Glutamatergic neuron (in vitro differentiated cells): ENCODE data around the gene SERPINI2. TPM values are rescaled to one million over a fixed set of nuclear protein-coding genes. Genes with fewer than 3 reads are reported as not detected.
A peak's percentile ranks its signal among the peaks of the same experiment; 100 is the strongest.
"Not testable (repeated sequence)": the region's sequence is repeated elsewhere in the genome, so short reads cannot be mapped to it uniquely, and the experiment has no call there.

Experiments
- DNase-seq: peaks from one replicate; pipeline ENCODE4 v3.0.0; 2022
- H3K27ac Mint-ChIP-seq: one replicate; pipeline ENCODE4 v1.8.0; 2020; ENCODE audit warnings: mild to moderate bottlenecking, mixed read lengths, inconsistent platforms; ENCODE audit not compliant: unreplicated experiment
- H3K27me3 Mint-ChIP-seq: one replicate; pipeline ENCODE4 v1.8.0; 2020; ENCODE audit warnings: mild to moderate bottlenecking, moderate library complexity, mixed read lengths, inconsistent platforms; ENCODE audit not compliant: unreplicated experiment
- H3K36me3 Mint-ChIP-seq: one replicate; pipeline ENCODE4 v1.8.0; 2020; ENCODE audit warnings: mild to moderate bottlenecking, mixed read lengths, inconsistent platforms; ENCODE audit not compliant: unreplicated experiment
- H3K4me1 Mint-ChIP-seq: one replicate; pipeline ENCODE4 v1.8.0; 2020; ENCODE audit warnings: mild to moderate bottlenecking, low read depth, mixed read lengths, inconsistent platforms; ENCODE audit not compliant: unreplicated experiment
- H3K4me3 Mint-ChIP-seq: one replicate; pipeline ENCODE4 v1.8.0; 2020; ENCODE audit warnings: mild to moderate bottlenecking, mixed read lengths, inconsistent platforms; ENCODE audit not compliant: unreplicated experiment
- H3K9me3 Mint-ChIP-seq: one replicate; pipeline ENCODE4 v1.8.0; 2020; ENCODE audit warnings: mild to moderate bottlenecking, moderate library complexity, mixed read lengths, inconsistent platforms; ENCODE audit not compliant: unreplicated experiment
- total RNA-seq: library from RNA; stranded (reverse); fragmentation: NEBNext Ultra II Directional; extraction: Animal tissue kit (Norgen Biotek cat#: 25700); gene quantifications from one replicate; pipeline ENCODE4 v1.2.1, GENCODE V29; 2021; ENCODE audit not compliant: unreplicated experiment
- TF ChIP-seq, protein P1 (sequence below): fragments of 200-600 bp; sonication (generic); IDR thresholded peaks from one replicate; pipeline ENCODE4 v1.5.0; 2021; ENCODE audit not compliant: partially characterized antibody, unreplicated experiment

Gene SERPINI2
- total RNA-seq, 1 donor from 2014 or later, result not detected

DNA sequence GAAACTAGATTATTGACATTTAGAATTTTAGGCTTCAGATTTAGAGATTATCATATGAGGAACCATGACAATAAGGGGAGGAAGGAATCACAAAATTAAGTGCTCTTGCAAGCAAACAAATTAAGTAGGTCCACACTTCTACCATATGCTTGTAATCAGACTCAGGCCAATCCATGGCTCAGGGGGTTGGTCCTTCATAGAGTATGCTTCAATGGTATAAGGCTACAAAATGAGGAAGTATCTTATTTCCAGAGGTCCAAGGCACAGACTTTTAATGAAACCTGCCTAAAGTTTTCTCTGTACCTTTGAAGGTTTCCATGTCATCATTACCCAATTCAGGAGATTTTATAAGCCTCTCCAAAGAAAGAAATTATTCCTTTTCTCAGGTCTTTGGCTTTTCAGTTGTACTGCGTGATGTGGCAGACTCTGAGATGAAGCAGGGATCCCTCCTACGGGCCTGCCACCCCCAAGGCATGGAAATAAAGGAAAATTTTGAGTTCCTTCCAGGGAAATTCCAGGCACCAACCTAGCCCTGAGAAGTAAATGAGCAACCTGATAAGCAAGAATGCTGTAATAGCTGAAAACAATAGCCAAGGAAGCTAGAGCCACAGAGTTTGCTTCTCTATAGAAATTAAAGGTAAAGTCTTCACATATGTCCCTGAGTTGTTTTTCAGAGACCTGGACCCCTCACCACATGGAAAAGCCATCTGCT lies 36.3 kb downstream of the SERPINI2 start:
- H3K9me3 Mint-ChIP-seq, result peaks cover 2% of the 10 kb centered on the region
- no peak overlapping the region for H3K4me3 Mint-ChIP-seq
- no peaks in the 10 kb centered on the region for H3K36me3 Mint-ChIP-seq
- H3K27me3 Mint-ChIP-seq, result no peaks in the 10 kb centered on the region
- TF ChIP-seq, protein P1, sequence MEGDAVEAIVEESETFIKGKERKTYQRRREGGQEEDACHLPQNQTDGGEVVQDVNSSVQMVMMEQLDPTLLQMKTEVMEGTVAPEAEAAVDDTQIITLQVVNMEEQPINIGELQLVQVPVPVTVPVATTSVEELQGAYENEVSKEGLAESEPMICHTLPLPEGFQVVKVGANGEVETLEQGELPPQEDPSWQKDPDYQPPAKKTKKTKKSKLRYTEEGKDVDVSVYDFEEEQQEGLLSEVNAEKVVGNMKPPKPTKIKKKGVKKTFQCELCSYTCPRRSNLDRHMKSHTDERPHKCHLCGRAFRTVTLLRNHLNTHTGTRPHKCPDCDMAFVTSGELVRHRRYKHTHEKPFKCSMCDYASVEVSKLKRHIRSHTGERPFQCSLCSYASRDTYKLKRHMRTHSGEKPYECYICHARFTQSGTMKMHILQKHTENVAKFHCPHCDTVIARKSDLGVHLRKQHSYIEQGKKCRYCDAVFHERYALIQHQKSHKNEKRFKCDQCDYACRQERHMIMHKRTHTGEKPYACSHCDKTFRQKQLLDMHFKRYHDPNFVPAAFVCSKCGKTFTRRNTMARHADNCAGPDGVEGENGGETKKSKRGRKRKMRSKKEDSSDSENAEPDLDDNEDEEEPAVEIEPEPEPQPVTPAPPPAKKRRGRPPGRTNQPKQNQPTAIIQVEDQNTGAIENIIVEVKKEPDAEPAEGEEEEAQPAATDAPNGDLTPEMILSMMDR, result no peak
- no peak overlapping the region for H3K27ac Mint-ChIP-seq
- no peak for DNase-seq
- no peaks in the 10 kb centered on the region for H3K4me1 Mint-ChIP-seq

- DNase-seq, H3K27me3 Mint-ChIP-seq, H3K27ac Mint-ChIP-seq, H3K9me3 Mint-ChIP-seq, H3K4me1 Mint-ChIP-seq, H3K4me3 Mint-ChIP-seq, H3K36me3 Mint-ChIP-seq: not testable (repeated sequence)
Observed at GRCh38 chr3:167426962-167427361, 46.9 kb downstream of the SERPINI2 start.

GRCh38 chr3:167422396-167422795 lies 51.4 kb downstream of the SERPINI2 start:
- DNase-seq, H3K4me3 Mint-ChIP-seq, H3K9me3 Mint-ChIP-seq, H3K36me3 Mint-ChIP-seq, H3K4me1 Mint-ChIP-seq, H3K27ac Mint-ChIP-seq, H3K27me3 Mint-ChIP-seq: not testable (repeated sequence)

- no peak for DNase-seq
- TF ChIP-seq, protein P1, result no peak
- Mint-ChIP-seq H3K9me3 (no peaks in the 10 kb centered on the region), H3K4me3 (no peak overlapping the region), H3K4me1 (peaks cover 8% of the 10 kb centered on the region), H3K36me3 (no peaks in the 10 kb centered on the region), H3K27me3 (no peaks in the 10 kb centered on the region), H3K27ac (no peak overlapping the region)
Observed at GRCh38 chr3:167409611-167410010, 64.2 kb downstream of the SERPINI2 start.

DNA sequence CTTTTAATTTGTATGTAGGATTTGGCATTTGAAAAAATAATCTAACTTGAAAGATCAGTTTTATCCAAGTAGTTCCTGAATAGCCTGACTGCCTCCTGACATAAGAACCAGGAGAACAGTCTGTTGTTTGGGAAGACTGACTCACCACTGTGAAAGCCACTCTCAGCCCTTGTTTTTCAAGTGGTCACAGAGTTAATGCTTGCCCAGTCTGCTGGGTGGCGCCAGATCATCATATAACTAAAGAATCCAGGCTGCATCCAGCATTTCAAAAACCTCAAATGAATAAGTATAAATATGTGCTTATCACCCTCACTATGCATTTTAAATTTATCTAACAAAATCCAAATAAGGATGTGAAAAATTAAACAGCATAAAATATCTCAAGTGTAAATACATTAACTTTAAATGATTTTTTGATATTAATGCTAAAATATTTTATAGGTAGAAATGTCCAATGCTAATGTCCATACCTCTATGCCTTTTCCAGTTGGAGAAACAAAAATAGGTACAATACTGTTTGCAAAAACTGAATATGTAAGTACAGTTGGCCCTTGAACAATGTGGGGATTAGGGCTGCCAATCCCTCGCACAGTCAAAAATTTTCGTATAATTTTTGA lies 66.9 kb downstream of the SERPINI2 start:
- Mint-ChIP-seq H3K27ac (no peak overlapping the region), H3K36me3 (no peaks in the 10 kb centered on the region), H3K27me3 (no peaks in the 10 kb centered on the region), H3K4me3 (no peak overlapping the region), H3K4me1 (peaks cover 8% of the 10 kb centered on the region), H3K9me3 (no peaks in the 10 kb centered on the region)
- TF ChIP-seq, protein P1, result no peak
- peak; percentile 42 for DNase-seq

GRCh38 chr3:167397826-167398225 lies 76.0 kb downstream of the SERPINI2 start:
- no peak overlapping the region for H3K27ac Mint-ChIP-seq
- H3K4me3 Mint-ChIP-seq, result no peak overlapping the region
- H3K4me1 Mint-ChIP-seq, result no peaks in the 10 kb centered on the region
- H3K36me3 Mint-ChIP-seq, result no peaks in the 10 kb centered on the region
- no peak for DNase-seq
- H3K27me3 Mint-ChIP-seq, result no peaks in the 10 kb centered on the region
- TF ChIP-seq, protein P1, result no peak
- no peaks in the 10 kb centered on the region for H3K9me3 Mint-ChIP-seq
